Transverse colon (tissue), 4 donors: ENCODE data around the gene PIEZO1. TPM values are rescaled to one million over a fixed set of nuclear protein-coding genes. Genes with fewer than 3 reads are reported as not detected.

Experiments used
- DNase-seq: peaks from one replicate; pipeline ENCODE4 v3.0.0-alpha.2; 2019
- H3K27ac ChIP-seq, 4 donors: fragments of 200-600 bp; sonication (generic); 2 replicates each; pipeline ENCODE4 v1.5.1; 2016 to 2018; ENCODE audit warnings: inconsistent platforms in 4 of 4
- H3K27me3 ChIP-seq: fragments of 200-600 bp; sonication (generic); 2 replicates; pipeline ENCODE4 v1.5.1; 2017; ENCODE audit warnings: inconsistent platforms
- H3K36me3 ChIP-seq, 4 donors: fragments of 200-600 bp; sonication (generic); 2 replicates each; pipeline ENCODE4 v1.5.1; 2017 to 2019; ENCODE audit warnings: inconsistent platforms in 4 of 4
- H3K4me1 ChIP-seq, 4 donors: fragments of 200-600 bp; sonication (generic); 2 replicates each; pipeline ENCODE4 v1.5.1; 2017 to 2020; ENCODE audit warnings: inconsistent platforms in 4 of 4
- H3K4me3 ChIP-seq, 4 donors: fragments of 200-600 bp; sonication (generic); 1 replicate in 1 of 4; 2 replicates in 3 of 4; pipeline versions ENCODE4 v1.5.1 to v1.6.1; 2017 to 2019; ENCODE audit warnings: inconsistent platforms in 4 of 4
- H3K9me3 ChIP-seq, 2 donors: fragments of 200-600 bp; sonication (generic); 2 replicates each; pipeline ENCODE4 v1.5.1; 2017 to 2019; ENCODE audit warnings: inconsistent platforms in 2 of 2
- EP300 ChIP-seq: sonication (generic); formaldehyde crosslinking; IDR thresholded peaks from one replicate; pipeline ENCODE4 v1.6.1; 2017; ENCODE audit warnings: antibody characterized with exemption, low read depth
- POLR2A ChIP-seq: fragments of 450-650 bp; IDR thresholded peaks from one replicate; pipeline ENCODE4 v1.6.1; 2016; ENCODE audit warnings: antibody characterized with exemption, mild to moderate bottlenecking, moderate library complexity
- POLR2AphosphoS5 ChIP-seq, 3 donors: sonication (generic); formaldehyde crosslinking; IDR thresholded peaks; one replicate each; pipeline ENCODE4 v1.6.1; 2016; ENCODE audit warnings: antibody characterized with exemption in 3 of 3
- WGBS, 2 donors: methylation state at CpG; one replicate each; pipeline ENCODE4 v1.1.5; 2018; ENCODE audit warnings: low coverage in 1 of 2; 5-methylcytosine and 5-hydroxymethylcytosine counted together
- in situ Hi-C, 4 donors: fragments of 200-750 bp; cut with MboI; loops; one replicate each; pipeline versions ENCODE4 v1.15.0 to v1.15.1; 2017; ENCODE audit warnings: low sequenced_read_pairs in 3 of 4, low pct_ligation_motif_present in 1 of 4, low pct_unique_long_range_greater_than_20kb in 1 of 4
- intact Hi-C: fragments of 100-400 bp; cut with DNase I; formaldehyde crosslinking; loops from one replicate; pipeline ENCODE4 v1.15.1; 2023; ENCODE audit warnings: low total_unique reads
- total RNA-seq, 4 donors: library from RNA; depleted of rRNA; stranded (reverse); fragments of >200 nt; gene quantifications; one replicate each; pipeline ENCODE4 v1.1.0, GENCODE V29; 2016
- TF ChIP-seq, protein P1 (sequence below), 5 experiments: fragments of 200-600 bp in 3 of 5; fragments of 450-650 bp in 2 of 5; sonication (generic) in 3 of 5; IDR thresholded peaks; 1 replicate in 2 of 5; 2 replicates in 3 of 5; pipeline ENCODE4 v1.5.1; 2016 to 2017; ENCODE audit warnings: antibody characterized with exemption in 5 of 5, inconsistent platforms in 3 of 5, mild to moderate bottlenecking in 2 of 5, moderate library complexity in 1 of 5

Gene PIEZO1
- total RNA-seq, 4 donors from 2014 or later, result 133 to 546 (median 179) TPM

DNA sequence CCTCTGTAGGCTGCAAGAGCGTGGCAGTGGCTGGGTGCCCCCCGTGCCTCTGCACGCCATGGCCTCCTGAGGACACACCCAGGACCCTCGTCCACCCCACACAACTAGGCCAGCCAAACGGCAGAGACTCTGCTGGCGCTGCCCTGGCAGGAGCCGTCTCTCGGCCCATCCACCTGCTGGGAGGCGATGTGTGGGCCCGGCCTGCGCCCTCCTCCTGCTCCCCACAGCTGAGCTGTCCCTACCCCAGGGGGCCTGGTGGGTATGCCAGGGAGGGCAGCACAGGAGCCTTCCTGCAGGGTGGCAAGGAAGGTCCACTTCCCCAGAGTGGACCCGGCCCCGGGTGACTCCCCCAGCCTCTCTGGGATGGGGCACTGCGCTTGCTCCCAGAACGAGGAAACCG, 85.8 kb downstream of the PIEZO1 start:
- peaks cover 0 to 4% (median 0%) of the 10 kb centered on the region in 4 donors for H3K36me3 ChIP-seq
- peak overlapping the region in 1 of 4 donors; percentile 85 for H3K27ac ChIP-seq
- in situ Hi-C loops, result no loop called here
- no peaks in the 10 kb centered on the region for H3K9me3 ChIP-seq
- TF ChIP-seq POLR2AphosphoS5 (IDR thresholded peaks at IDR 0.05) (no peak), POLR2A (no peak), EP300 (no peak)
- TF ChIP-seq, protein P1, sequence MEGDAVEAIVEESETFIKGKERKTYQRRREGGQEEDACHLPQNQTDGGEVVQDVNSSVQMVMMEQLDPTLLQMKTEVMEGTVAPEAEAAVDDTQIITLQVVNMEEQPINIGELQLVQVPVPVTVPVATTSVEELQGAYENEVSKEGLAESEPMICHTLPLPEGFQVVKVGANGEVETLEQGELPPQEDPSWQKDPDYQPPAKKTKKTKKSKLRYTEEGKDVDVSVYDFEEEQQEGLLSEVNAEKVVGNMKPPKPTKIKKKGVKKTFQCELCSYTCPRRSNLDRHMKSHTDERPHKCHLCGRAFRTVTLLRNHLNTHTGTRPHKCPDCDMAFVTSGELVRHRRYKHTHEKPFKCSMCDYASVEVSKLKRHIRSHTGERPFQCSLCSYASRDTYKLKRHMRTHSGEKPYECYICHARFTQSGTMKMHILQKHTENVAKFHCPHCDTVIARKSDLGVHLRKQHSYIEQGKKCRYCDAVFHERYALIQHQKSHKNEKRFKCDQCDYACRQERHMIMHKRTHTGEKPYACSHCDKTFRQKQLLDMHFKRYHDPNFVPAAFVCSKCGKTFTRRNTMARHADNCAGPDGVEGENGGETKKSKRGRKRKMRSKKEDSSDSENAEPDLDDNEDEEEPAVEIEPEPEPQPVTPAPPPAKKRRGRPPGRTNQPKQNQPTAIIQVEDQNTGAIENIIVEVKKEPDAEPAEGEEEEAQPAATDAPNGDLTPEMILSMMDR (IDR thresholded peaks at IDR 0.05), result no peak
- peaks cover 0 to 19% (median 9%) of the 10 kb centered on the region in 4 donors for H3K4me1 ChIP-seq
- DNase-seq, result no peak
- no peak overlapping the region for H3K4me3 ChIP-seq
- WGBS, 2 donors, result 91% methylated on average over 16 of the region's 16 CpGs; no CpG with 5 or more reads in 1 of the 2 donors
- H3K27me3 ChIP-seq, result no peaks in the 10 kb centered on the region
- intact Hi-C loops, result no loop called here

DNA sequence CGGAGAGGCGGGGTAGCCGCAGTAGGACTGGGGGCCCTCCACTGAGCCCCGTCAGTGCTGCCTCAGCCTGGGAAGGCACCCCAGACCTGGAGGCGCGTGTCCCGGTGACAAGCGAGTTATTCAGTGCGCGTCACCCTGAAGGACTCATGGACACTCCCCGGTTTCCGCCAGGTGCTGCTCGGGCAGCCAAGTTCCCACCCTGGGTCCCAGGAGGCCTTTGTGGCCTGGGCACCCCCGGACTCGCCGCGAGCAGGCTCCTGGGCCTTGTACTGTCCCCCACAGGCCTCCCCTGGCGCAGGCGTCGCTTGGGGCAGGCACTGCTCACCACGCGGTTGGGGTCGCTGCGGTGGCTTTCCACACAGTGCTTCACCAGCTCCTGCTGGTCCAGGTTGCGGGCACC, 86.4 kb downstream of the PIEZO1 start:
- no peak for TF ChIP-seq EP300
- TF ChIP-seq, protein P1 (IDR thresholded peaks at IDR 0.05), result no peak
- TF ChIP-seq POLR2A, result no peak
- no peak for TF ChIP-seq POLR2AphosphoS5 (IDR thresholded peaks at IDR 0.05)

DNA sequence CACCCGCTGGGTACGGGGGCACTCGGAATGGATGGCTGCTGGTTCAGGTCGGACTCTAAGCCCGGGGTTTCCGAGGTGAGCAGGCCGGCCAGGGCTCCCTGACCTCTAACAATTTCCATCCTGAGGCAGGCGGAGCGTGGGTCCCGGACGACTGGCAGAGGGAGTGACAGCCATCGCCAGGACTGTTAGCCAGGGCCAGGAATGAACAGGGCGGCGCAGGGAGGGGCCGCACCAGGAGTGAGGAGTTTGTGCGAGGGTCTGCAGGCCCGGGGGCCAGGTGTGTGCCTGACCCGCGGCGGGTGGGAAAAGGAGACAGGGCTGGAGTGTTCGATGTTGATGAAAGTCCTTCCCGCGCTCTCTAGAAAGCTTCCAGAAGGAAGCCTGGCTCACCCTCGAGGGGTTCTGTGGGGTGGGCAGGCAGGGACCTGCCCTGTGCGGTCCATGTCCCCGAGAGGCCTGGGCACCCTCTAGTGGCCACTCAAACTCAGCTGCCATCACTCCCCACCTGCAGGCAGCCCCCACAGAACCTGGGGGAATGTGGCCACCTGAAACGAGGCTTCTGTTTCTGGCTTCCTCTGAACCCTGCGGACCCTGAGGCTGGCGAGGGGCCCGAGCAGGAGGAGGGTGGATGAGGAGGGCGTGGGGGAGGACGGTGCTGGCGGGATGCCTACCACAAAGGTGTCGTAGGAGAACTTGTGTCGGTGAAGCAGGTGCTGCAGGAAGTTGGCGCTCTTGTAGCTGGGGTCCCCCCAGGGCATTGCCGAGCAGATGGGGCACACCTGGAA, 87.0 kb downstream of the PIEZO1 start:
- H3K36me3 ChIP-seq, result peaks cover 0 to 4% (median 0%) of the 10 kb centered on the region in 4 donors
- 87 to 99% methylated on average over 12 to 37 of the region's 37 CpGs for WGBS, 2 donors

More for the DNA sequence above, 86.4 kb downstream of the PIEZO1 start:
- no peak overlapping the region for H3K4me3 ChIP-seq
- H3K36me3 ChIP-seq, result peaks cover 0 to 4% (median 0%) of the 10 kb centered on the region in 4 donors
- 98% methylated on average over 18 of the region's 25 CpGs; no CpG with 5 or more reads in 1 of the 2 donors for WGBS, 2 donors
- no peak overlapping the region for H3K27ac ChIP-seq
- no peak for DNase-seq
- H3K4me1 ChIP-seq, result peaks cover 0 to 18% (median 8%) of the 10 kb centered on the region in 4 donors
- no peaks in the 10 kb centered on the region for H3K27me3 ChIP-seq
- in situ Hi-C loops (no loop called here), intact Hi-C loops (no loop called here)
- no peaks in the 10 kb centered on the region for H3K9me3 ChIP-seq

More for the DNA sequence above, 87.0 kb downstream of the PIEZO1 start:
- H3K9me3 ChIP-seq, result no peaks in the 10 kb centered on the region
- no peak overlapping the region for H3K27ac ChIP-seq
- H3K4me1 ChIP-seq, result peaks cover 0 to 18% (median 7%) of the 10 kb centered on the region in 4 donors
- H3K27me3 ChIP-seq, result no peaks in the 10 kb centered on the region
- intact Hi-C loops (no loop called here), in situ Hi-C loops (no loop called here)
- TF ChIP-seq POLR2AphosphoS5 (IDR thresholded peaks at IDR 0.05) (no peak), POLR2A (no peak), EP300 (no peak)
- TF ChIP-seq, protein P1 (IDR thresholded peaks at IDR 0.05), result peak in 1 of 5 experiments; percentile 7
- no peak for DNase-seq
- H3K4me3 ChIP-seq, result no peak overlapping the region
